Natural killer cell (primary cell): ENCODE results near the gene MIOX. TPM values are rescaled to one million over a fixed set of nuclear protein-coding genes. Genes with fewer than 3 reads are reported as not detected.

Source experiments
- ATAC-seq, 3 donors: fragments of 150-1000 bp in 2 of 3; fragments of 200-7000 bp in 1 of 3; cut with Tn5 transposase; 1 replicate in 1 of 3; 2 replicates in 2 of 3; pipeline ENCODE4 v1.10.0; 2021; ENCODE audit warnings: mild to moderate bottlenecking in 2 of 3, moderate library complexity in 2 of 3
- DNase-seq, 2 donors: peaks; one replicate each; pipeline versions ENCODE4 v3.0.0 to v3.0.0-alpha.2; 2013 to 2021; ENCODE audit warnings: mixed read lengths in 1 of 2
- H3K27ac ChIP-seq: one replicate; pipeline ENCODE4 v1.5.1; 2013; ENCODE audit warnings: mild to moderate bottlenecking, low read length
- H3K27me3 ChIP-seq: one replicate; pipeline ENCODE4 v1.6.1; 2013; ENCODE audit warnings: low read length; ENCODE audit not compliant: control insufficient read depth, insufficient read depth
- H3K36me3 ChIP-seq: one replicate; pipeline ENCODE4 v1.6.1; 2013; ENCODE audit warnings: low read length; ENCODE audit not compliant: control insufficient read depth, insufficient read depth
- H3K4me1 ChIP-seq: one replicate; pipeline ENCODE4 v1.6.1; 2013; ENCODE audit warnings: low read length; ENCODE audit not compliant: control insufficient read depth, insufficient read depth
- H3K4me3 ChIP-seq: one replicate; pipeline ENCODE4 v1.5.1; 2013; ENCODE audit warnings: low read length
- H3K9me3 ChIP-seq: one replicate; pipeline ENCODE4 v1.6.1; 2013; ENCODE audit warnings: low read length; ENCODE audit not compliant: control insufficient read depth, insufficient read depth
- H3K27ac Mint-ChIP-seq, 2 donors: one replicate each; pipeline ENCODE4 v1.8.0; 2022; ENCODE audit warnings: mild to moderate bottlenecking in 2 of 2, mixed read lengths in 2 of 2, moderate library complexity in 1 of 2
- H3K27me3 Mint-ChIP-seq, 2 donors: one replicate each; pipeline ENCODE4 v1.8.0; 2022; ENCODE audit warnings: low read depth in 2 of 2, mixed read lengths in 2 of 2
- H3K36me3 Mint-ChIP-seq: one replicate; pipeline ENCODE4 v1.8.0; 2022; ENCODE audit warnings: mixed read lengths
- H3K4me1 Mint-ChIP-seq, 2 donors: one replicate each; pipeline ENCODE4 v1.8.0; 2022; ENCODE audit warnings: mixed read lengths in 2 of 2
- H3K4me3 Mint-ChIP-seq: one replicate; pipeline ENCODE4 v1.8.0; 2022; ENCODE audit warnings: mild to moderate bottlenecking, moderate library complexity, mixed read lengths
- H3K9me3 Mint-ChIP-seq, 2 donors: one replicate each; pipeline ENCODE4 v1.8.0; 2022; ENCODE audit warnings: mixed read lengths in 2 of 2
- WGBS: methylation state at CpG from one replicate; pipeline ENCODE4 v1.1.7; 2013; ENCODE audit warnings: missing lambda C conversion rate; ENCODE audit not compliant: insufficient coverage; 5-methylcytosine and 5-hydroxymethylcytosine counted together
- intact Hi-C: fragments of 100-400 bp; cut with micrococcal nuclease; formaldehyde crosslinking; loops from one replicate; pipeline ENCODE4 v1.14.2; 2022
- total RNA-seq, 4 donors: library from RNA; stranded (reverse); fragments of 120-200 nt in 1 of 4; gene quantifications; one replicate each; pipeline versions ENCODE4 v1.2.3 to v1.2.4, GENCODE V29; 2013 to 2022
- TF ChIP-seq, protein P1 (sequence below): fragments of 200-600 bp; IDR thresholded peaks from one replicate; pipeline ENCODE4 v1.8.0; 2022; ENCODE audit warnings: antibody characterized with exemption

MIOX gene
- total RNA-seq, 3 donors from 2014 or later (not counting 1 experiment from before 2014, with no cell fraction given), result 0.23 TPM; not detected in 2

DNA sequence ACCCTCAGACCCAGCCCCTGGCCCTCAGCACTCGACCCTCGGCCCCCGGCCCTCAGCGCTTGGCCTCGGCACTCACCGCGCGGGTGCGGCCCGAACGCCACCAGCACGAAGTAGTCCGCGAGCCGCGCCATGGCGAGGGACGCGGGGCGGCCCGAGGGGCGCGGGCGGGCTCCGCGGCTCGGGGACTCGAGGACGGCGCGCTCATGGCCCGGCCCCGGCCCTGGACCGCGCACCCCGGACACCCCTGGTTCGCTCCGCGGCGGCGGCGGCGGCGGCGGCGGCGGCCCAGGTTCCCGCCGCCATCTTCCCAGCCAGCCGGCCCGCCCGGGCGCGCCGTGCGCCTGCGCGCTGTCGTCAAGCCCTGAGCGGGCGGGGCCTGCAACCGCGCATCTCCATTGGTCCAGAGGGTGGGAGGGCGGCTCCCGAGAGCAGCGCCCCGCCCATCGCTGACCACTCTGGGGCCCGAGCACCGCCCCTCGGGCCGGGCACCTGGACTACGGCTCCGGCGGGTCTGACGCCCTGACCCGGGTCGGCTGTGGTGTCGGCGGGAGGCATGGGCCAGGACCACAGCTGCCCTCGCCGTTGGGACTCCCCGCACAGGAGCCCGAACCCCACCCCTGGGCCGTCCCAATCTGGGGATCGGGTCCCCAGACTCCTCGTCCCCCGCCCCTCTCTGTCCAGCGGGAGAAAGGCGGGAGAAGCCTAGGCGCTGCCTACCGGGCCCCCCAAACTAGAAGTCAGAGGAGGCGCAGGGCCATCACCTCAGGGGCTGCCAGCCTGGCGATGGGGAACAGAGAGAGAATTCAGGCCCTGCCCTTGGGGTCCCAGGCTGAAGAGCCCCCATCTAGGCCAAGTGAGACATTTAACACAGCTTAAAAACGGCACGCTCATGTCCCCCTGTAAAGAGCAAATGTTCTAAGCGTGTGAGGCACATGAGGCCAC, 11.7 kb upstream of the MIOX start, which contains the start of gene SBF1:
SBF1 (minus strand) TSS at position 326 of the 942 bp plus-strand sequence; CDS start at position 131, 195 bp downstream.
- peaks cover 28 to 48% of the 10 kb centered on the region in 2 donors for H3K4me1 Mint-ChIP-seq
- no peaks in the 10 kb centered on the region for H3K27me3 ChIP-seq
- intact Hi-C loops, result loop anchor here (5.0 kb wide), 1 partner anchor 32 kb away; the partner anchor contains the start of genes LMF2 and NCAPH2

DNA sequence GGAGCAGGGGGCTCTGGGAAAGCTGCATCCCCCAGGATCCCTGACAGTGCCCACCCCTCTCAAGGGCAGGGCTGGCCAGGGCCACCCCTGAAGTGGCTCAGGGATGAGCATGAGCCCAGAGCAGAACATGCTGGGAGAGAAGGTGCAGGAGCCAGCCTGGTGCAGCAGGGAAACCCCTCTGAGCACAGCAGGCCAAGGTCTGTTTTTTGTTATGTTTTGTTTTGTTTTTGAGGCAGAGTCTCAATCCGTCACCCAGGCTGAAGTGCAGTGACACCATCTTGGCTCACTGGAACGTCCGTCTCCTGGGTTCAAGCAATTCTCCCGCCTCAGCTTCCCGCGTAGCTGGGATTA, 11.0 kb upstream of the MIOX start:
- ATAC-seq, result no peak
- intact Hi-C loops, result no loop called here
- H3K9me3 Mint-ChIP-seq, result no peaks in the 10 kb centered on the region
- no peaks in the 10 kb centered on the region for H3K36me3 Mint-ChIP-seq
- H3K27me3 Mint-ChIP-seq, result peaks cover 6 to 8% of the 10 kb centered on the region in 2 donors
- WGBS, result 89% methylated on average over 6 of the region's 6 CpGs
- H3K27me3 ChIP-seq, result no peaks in the 10 kb centered on the region
- no peaks in the 10 kb centered on the region for H3K9me3 ChIP-seq
- H3K27ac ChIP-seq, result no peak overlapping the region
- peak overlapping the region; percentile 26 to 84 for H3K27ac Mint-ChIP-seq
- H3K4me1 Mint-ChIP-seq, result peaks cover 23 to 42% of the 10 kb centered on the region in 2 donors
- H3K36me3 ChIP-seq, result peaks cover 4% of the 10 kb centered on the region
- TF ChIP-seq, protein P1, sequence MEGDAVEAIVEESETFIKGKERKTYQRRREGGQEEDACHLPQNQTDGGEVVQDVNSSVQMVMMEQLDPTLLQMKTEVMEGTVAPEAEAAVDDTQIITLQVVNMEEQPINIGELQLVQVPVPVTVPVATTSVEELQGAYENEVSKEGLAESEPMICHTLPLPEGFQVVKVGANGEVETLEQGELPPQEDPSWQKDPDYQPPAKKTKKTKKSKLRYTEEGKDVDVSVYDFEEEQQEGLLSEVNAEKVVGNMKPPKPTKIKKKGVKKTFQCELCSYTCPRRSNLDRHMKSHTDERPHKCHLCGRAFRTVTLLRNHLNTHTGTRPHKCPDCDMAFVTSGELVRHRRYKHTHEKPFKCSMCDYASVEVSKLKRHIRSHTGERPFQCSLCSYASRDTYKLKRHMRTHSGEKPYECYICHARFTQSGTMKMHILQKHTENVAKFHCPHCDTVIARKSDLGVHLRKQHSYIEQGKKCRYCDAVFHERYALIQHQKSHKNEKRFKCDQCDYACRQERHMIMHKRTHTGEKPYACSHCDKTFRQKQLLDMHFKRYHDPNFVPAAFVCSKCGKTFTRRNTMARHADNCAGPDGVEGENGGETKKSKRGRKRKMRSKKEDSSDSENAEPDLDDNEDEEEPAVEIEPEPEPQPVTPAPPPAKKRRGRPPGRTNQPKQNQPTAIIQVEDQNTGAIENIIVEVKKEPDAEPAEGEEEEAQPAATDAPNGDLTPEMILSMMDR, result no peak
- no peak for DNase-seq
- H3K4me3 ChIP-seq, result no peak overlapping the region
- H3K4me3 Mint-ChIP-seq, result peak overlapping the region; percentile 76
- H3K4me1 ChIP-seq, result peaks cover 42% of the 10 kb centered on the region

More for the DNA sequence above, 11.7 kb upstream of the MIOX start, which contains the start of gene SBF1:
- TF ChIP-seq, protein P1, result no peak
- H3K36me3 ChIP-seq, result peaks cover 4% of the 10 kb centered on the region
- no peaks in the 10 kb centered on the region for H3K9me3 ChIP-seq
- H3K4me3 ChIP-seq, result peak within 1 kb of the TSS; percentile 68
- H3K27ac ChIP-seq, result peak within 1 kb of the TSS; percentile 68
- WGBS, result 3% methylated on average over 97 of the region's 97 CpGs
- H3K36me3 Mint-ChIP-seq, result no peaks in the 10 kb centered on the region
- ATAC-seq (peak; percentile 84 to 92 (median 84)), DNase-seq (peak; percentile 90 to 95)
- H3K9me3 Mint-ChIP-seq, result no peaks in the 10 kb centered on the region
- peaks cover 49% of the 10 kb centered on the region for H3K4me1 ChIP-seq
- H3K27ac Mint-ChIP-seq, result peak within 1 kb of the TSS; percentile 79 to 84
- H3K27me3 Mint-ChIP-seq, result peaks cover 3 to 4% of the 10 kb centered on the region in 2 donors
- H3K4me3 Mint-ChIP-seq, result peak within 1 kb of the TSS; percentile 97

GRCh38 chr22:50476868-50477267, 9.8 kb upstream of the MIOX start:
- Histone ChIP-seq H3K27ac (no peak overlapping the region), H3K27me3 (peaks cover 1% of the 10 kb centered on the region), H3K9me3 (no peaks in the 10 kb centered on the region), H3K4me1 (peaks cover 37% of the 10 kb centered on the region), H3K36me3 (peaks cover 4% of the 10 kb centered on the region), H3K4me3 (no peak overlapping the region)
- TF ChIP-seq, protein P1, result no peak
- WGBS, result 76% methylated on average over 7 of the region's 7 CpGs
- Mint-ChIP-seq H3K27ac (peak overlapping the region; percentile 21 to 79), H3K9me3 (no peaks in the 10 kb centered on the region), H3K4me3 (peak overlapping the region; percentile 76), H3K27me3 (peaks cover 6 to 8% of the 10 kb centered on the region in 2 donors), H3K4me1 (peaks cover 17 to 29% of the 10 kb centered on the region in 2 donors), H3K36me3 (no peaks in the 10 kb centered on the region)
- intact Hi-C loops, result no loop called here
- no peak for ATAC-seq
- DNase-seq, result no peak
